ENCODE measurements around the gene PRPF19. TPM values are rescaled to one million over a fixed set of nuclear protein-coding genes. Genes with fewer than 3 reads are reported as not detected.

Gene PRPF19
- total and polyA plus RNA-seq, 10 of the 15 experiments (the other 5 are each of a cell fraction or from before 2014, with no cell fraction given), result 8.7 to 170 (median 61.3) TPM

DNA sequence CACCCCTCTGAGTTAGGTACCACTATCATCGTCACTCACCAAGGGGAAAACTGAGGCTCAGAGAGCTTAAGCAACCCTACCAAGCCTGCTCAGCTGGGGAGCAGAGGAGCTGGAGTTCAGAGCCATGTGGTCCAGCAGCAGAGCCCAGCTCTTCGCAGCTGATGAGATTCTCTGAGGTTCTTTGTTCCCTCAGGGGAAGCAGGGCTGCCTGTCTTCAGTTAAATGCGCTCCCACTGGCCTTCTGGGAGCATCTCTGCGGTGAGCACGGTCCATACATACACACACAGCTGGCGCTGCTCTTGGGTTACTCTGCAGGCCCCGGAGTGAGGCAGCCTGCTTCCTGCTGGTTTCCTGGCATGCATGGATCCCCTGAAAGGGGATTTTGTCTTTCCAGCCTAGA, 45.4 kb downstream of the PRPF19 start (continued):
- TF ChIP-seq NRF1 (conservative IDR thresholded peaks at IDR 0.05; ENCODE audit: low read depth, low read length) (no peak), RAD51 (IDR thresholded peaks at IDR 0.05) (no peak), PAX5 (IDR thresholded peaks at IDR 0.05; ENCODE audit: borderline replicate concordance, low read depth, low read length) (no peak), BACH1 (IDR thresholded peaks at IDR 0.05; ENCODE audit: borderline replicate concordance) (no peak), EZH2 (IDR thresholded peaks at IDR 0.05; ENCODE audit: borderline replicate concordance, control insufficient read depth, low read depth, low read length) (no peak)
- TF ChIP-seq, protein P1, sequence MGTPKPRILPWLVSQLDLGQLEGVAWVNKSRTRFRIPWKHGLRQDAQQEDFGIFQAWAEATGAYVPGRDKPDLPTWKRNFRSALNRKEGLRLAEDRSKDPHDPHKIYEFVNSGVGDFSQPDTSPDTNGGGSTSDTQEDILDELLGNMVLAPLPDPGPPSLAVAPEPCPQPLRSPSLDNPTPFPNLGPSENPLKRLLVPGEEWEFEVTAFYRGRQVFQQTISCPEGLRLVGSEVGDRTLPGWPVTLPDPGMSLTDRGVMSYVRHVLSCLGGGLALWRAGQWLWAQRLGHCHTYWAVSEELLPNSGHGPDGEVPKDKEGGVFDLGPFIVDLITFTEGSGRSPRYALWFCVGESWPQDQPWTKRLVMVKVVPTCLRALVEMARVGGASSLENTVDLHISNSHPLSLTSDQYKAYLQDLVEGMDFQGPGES (IDR thresholded peaks at IDR 0.05), result no peak
- TF ChIP-seq, protein P2, sequence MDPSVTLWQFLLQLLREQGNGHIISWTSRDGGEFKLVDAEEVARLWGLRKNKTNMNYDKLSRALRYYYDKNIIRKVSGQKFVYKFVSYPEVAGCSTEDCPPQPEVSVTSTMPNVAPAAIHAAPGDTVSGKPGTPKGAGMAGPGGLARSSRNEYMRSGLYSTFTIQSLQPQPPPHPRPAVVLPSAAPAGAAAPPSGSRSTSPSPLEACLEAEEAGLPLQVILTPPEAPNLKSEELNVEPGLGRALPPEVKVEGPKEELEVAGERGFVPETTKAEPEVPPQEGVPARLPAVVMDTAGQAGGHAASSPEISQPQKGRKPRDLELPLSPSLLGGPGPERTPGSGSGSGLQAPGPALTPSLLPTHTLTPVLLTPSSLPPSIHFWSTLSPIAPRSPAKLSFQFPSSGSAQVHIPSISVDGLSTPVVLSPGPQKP (IDR thresholded peaks at IDR 0.05; ENCODE audit: low read depth, low read length), result no peak

DNA sequence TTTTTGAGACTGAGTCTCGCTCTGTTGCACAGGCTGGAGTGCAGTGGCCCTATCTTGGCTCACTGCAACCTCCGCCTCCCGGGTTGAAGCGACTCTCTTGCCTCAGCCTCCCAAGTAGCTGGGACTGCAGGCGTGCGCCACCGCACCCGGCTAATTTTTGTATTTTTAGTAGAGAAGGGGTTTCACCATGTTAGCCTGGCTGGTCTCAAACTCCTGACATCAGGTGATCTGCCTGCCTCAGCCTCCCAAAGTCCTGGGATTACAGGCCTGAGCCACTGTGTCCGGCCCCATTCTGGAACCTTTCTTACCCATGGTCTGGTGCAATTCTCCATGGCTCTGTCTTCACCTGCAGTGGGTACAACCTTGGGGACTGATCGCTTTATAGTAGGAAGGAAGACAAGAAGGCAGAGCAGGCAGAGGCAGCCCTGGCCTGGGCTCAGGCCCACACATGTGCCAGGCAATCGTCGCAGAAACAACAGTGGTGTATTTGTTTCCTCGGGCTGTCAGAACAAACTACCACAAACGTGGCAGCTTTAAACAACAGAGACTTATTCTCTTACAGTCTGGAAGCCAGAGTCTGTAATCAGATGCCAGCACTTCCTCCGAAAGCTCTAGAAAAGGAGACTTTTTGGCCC, 46.7 kb downstream of the PRPF19 start:
- Histone ChIP-seq H3K27me3 (replicated peaks in 1 of 2; ENCODE audit: control insufficient read depth in 2 of 2, insufficient read depth in 2 of 2, low read length in 1 of 2) (no peaks in the 10 kb centered on the region), H4K20me1 (ENCODE audit: control insufficient read depth, insufficient read depth) (no peaks in the 10 kb centered on the region), H3K79me2 (ENCODE audit: control insufficient read depth, insufficient read depth, low read length) (no peaks in the 10 kb centered on the region), H3K4me3 (no peak overlapping the region), H2AFZ (ENCODE audit: control insufficient read depth, low read depth, low read length) (no peak overlapping the region), H3K4me2 (ENCODE audit: control insufficient read depth, insufficient read depth) (no peak overlapping the region), H3K9ac (ENCODE audit: control insufficient read depth, insufficient read depth, low read length) (no peak overlapping the region), H3K27ac (ENCODE audit: control insufficient read depth, insufficient read depth) (no peak overlapping the region), H3K36me3 (ENCODE audit: control insufficient read depth in 2 of 2, insufficient read depth in 2 of 2, low read length in 1 of 2) (no peaks in the 10 kb centered on the region), H3K4me1 (ENCODE audit: control insufficient read depth, insufficient read depth, low read length) (0 out of 2 replicates have a peak, but pooled peaks cover 3% of the 10 kb centered on the region), H3K9me3 (replicated peaks; ENCODE audit: control insufficient read depth, insufficient read depth, low read length) (no peaks in the 10 kb centered on the region)
- FAIRE-seq, result no peak
- DNase-seq (ENCODE audit: low read depth, low spot score), result no peak
- intact Hi-C loops (cut with micrococcal nuclease; ENCODE audit: unreplicated experiment), result no loop called here
- 81% methylated on average over 15 of the region's 15 CpGs for WGBS (ENCODE audit: insufficient coverage, insufficient replicate concordance, low lambda C conversion rate, missing lambda C conversion rate)
- TF ChIP-seq SMAD5 (IDR thresholded peaks at IDR 0.05; ENCODE audit: low read depth) (no peak), CHD4 (IDR thresholded peaks at IDR 0.05) (no peak), RBBP5 (conservative IDR thresholded peaks at IDR 0.05) (no peak), BRCA1 (IDR thresholded peaks at IDR 0.05; ENCODE audit: low read depth, low read length) (no peak), POLR2AphosphoS5 (IDR thresholded peaks at IDR 0.05; ENCODE audit: low read length) (no peak), TCF3 (IDR thresholded peaks at IDR 0.05; ENCODE audit: borderline replicate concordance, insufficient read depth, low read depth, low read length) (no peak), CBFB (IDR thresholded peaks at IDR 0.05; ENCODE audit: low read depth) (no peak)
- ChIA-PET CTCF (no interaction called here), RAD21 (ENCODE audit: unreplicated experiment) (no interaction called here), SMC1A (ENCODE audit: uncharacterized antibody, unreplicated experiment) (interaction anchor here (0.9 kb wide), 1 partner anchor 16 kb away, joined by 3 read pairs; no protein-coding TSS in a partner anchor), POLR2A (interaction anchor here (0.6 to 0.7 kb wide), 2 partner anchors 32 to 199 kb away, joined by 4 read pairs; no protein-coding TSS in a partner anchor)
- in situ Hi-C loops (cut with MboI), result no loop called here
- no TSS peak for BruUV-seq (replicated peaks)
- no peak for ATAC-seq

Data from GM12878 (cell line).